H1 (cell line): ENCODE data around the gene TTC28. TPM values are rescaled to one million over a fixed set of nuclear protein-coding genes. Genes with fewer than 3 reads are reported as not detected.
A peak's percentile ranks its signal among the peaks of the same experiment; 100 is the strongest.

Experiments used
- CTCF ChIA-PET: fragments of 300-600 bp; sonication (Branson Sonifier 250); formaldehyde crosslinking; loops from one replicate; lab custom pipeline; 2021; ENCODE audit not compliant: partially characterized antibody; lab: Charles Lee
- POLR2A ChIA-PET: fragments of 300-600 bp; sonication (Branson Sonifier 250); formaldehyde crosslinking; loops from one replicate; lab custom pipeline; 2021; ENCODE audit warnings: inconsistent platforms; ENCODE audit not compliant: partially characterized antibody; lab: Charles Lee
- DNase-seq, 2 experiments: peaks; one replicate each; pipeline versions ENCODE4 v3.0.0 to v3.0.0-alpha.2; 2010 to 2022; ENCODE audit warnings: low spot score in 2 of 2, low read depth in 1 of 2, mixed read lengths in 1 of 2
- FAIRE-seq: peaks from 2 replicates; lab custom pipeline; 2011; peaks lifted over from hg19 to GRCh38; lab: Jason Lieb, UNC
- H2AFZ ChIP-seq: 2 replicates; pipeline ENCODE4 v1.8.1; 2012; ENCODE audit warnings: low read length, inconsistent platforms
- H2AK5ac ChIP-seq: 2 replicates; pipeline ENCODE4 v1.6.1; 2013; ENCODE audit warnings: low read depth, low read length
- H2BK120ac ChIP-seq: replicated peaks from 2 replicates; pipeline ENCODE3; 2013; ENCODE audit warnings: low read depth, low read length, inconsistent platforms
- H2BK12ac ChIP-seq: 2 replicates; pipeline ENCODE4 v1.6.1; 2013; ENCODE audit warnings: low read depth, low read length
- H2BK15ac ChIP-seq: 2 replicates; pipeline ENCODE4 v1.6.1; 2013; ENCODE audit warnings: low read length
- H2BK20ac ChIP-seq: 2 replicates; pipeline ENCODE4 v1.6.1; 2013; ENCODE audit warnings: low read length
- H2BK5ac ChIP-seq: 2 replicates; pipeline ENCODE4 v1.6.1; 2013; ENCODE audit warnings: low read depth, low read length
- H3K14ac ChIP-seq: 2 replicates; pipeline ENCODE4 v1.6.1; 2013; ENCODE audit warnings: inconsistent platforms; ENCODE audit not compliant: insufficient read length
- H3K18ac ChIP-seq: 2 replicates; pipeline ENCODE4 v1.6.1; 2013; ENCODE audit warnings: low read length; ENCODE audit errors: extremely low read depth
- H3K23ac ChIP-seq: 2 replicates; pipeline ENCODE4 v1.6.1; 2013; ENCODE audit warnings: inconsistent platforms; ENCODE audit not compliant: insufficient read length
- H3K23me2 ChIP-seq: 2 replicates; pipeline ENCODE4 v1.6.1; 2013; ENCODE audit warnings: low read depth, low read length
- H3K27ac ChIP-seq: 2 replicates; pipeline ENCODE4 v1.6.1; 2011; ENCODE audit warnings: low read depth, low read length, inconsistent platforms
- H3K27me3 ChIP-seq, 4 experiments: replicated peaks in 1 of 4; 1 replicate in 1 of 4; 2 replicates in 3 of 4; pipeline versions ENCODE4 v1.6.1 to v1.8.1; 2011 to 2013; ENCODE audit warnings: low read length in 3 of 4, mild to moderate bottlenecking in 3 of 4, inconsistent platforms in 2 of 4, mixed read lengths in 2 of 4, moderate library complexity in 1 of 4; ENCODE audit not compliant: control insufficient read depth in 3 of 4, insufficient read depth in 3 of 4; ENCODE audit errors: extremely low read depth in 1 of 4
- H3K36me3 ChIP-seq, 4 experiments: 2 replicates each; pipeline versions ENCODE4 v1.6.1 to v1.8.1; 2011 to 2013; ENCODE audit warnings: mild to moderate bottlenecking in 4 of 4, low read length in 3 of 4, moderate library complexity in 2 of 4, control low read depth in 1 of 4, inconsistent platforms in 1 of 4; ENCODE audit not compliant: insufficient read depth in 4 of 4, control insufficient read depth in 2 of 4
- H3K4ac ChIP-seq: replicated peaks from 2 replicates; pipeline ENCODE3; 2013; ENCODE audit warnings: low read length, low read depth, mixed read lengths, inconsistent platforms; ENCODE audit not compliant: insufficient read length
- H3K4me1 ChIP-seq, 4 experiments: replicated peaks in 1 of 4; 1 replicate in 1 of 4; 2 replicates in 3 of 4; pipeline versions ENCODE4 v1.6.1 to v1.8.1; 2011 to 2013; ENCODE audit warnings: low read length in 3 of 4, inconsistent platforms in 2 of 4, mixed read lengths in 1 of 4; ENCODE audit not compliant: insufficient read depth in 4 of 4, control insufficient read depth in 3 of 4
- H3K4me2 ChIP-seq, 2 experiments: 2 replicates each; pipeline versions ENCODE4 v1.6.1 to v1.8.1; 2011 to 2013; ENCODE audit warnings: low read depth in 2 of 2, low read length in 2 of 2, control low read depth in 1 of 2, inconsistent platforms in 1 of 2, mild to moderate bottlenecking in 1 of 2; ENCODE audit not compliant: insufficient read depth in 1 of 2
- H3K4me3 ChIP-seq, 4 experiments: fragments of 200-600, 300-600 bp in 1 of 4; sonication (generic), shearing (Covaris generic), sonication (Bioruptor Twin) in 1 of 4; 2 replicates each; pipeline versions ENCODE4 v1.5.1 to v1.8.1; 2011 to 2016; ENCODE audit warnings: low read length in 4 of 4, low read depth in 3 of 4, control low read depth in 2 of 4, inconsistent platforms in 2 of 4, mild to moderate bottlenecking in 2 of 4, mixed read lengths in 1 of 4, moderate library complexity in 1 of 4; ENCODE audit not compliant: insufficient read depth in 2 of 4; ENCODE audit errors: extremely low read depth in 1 of 4
- H3K56ac ChIP-seq: replicated peaks from 2 replicates; pipeline ENCODE3; 2013; ENCODE audit warnings: low read depth, mild to moderate bottlenecking, mixed read lengths, low read length, inconsistent platforms; ENCODE audit not compliant: insufficient read length
- H3K79me1 ChIP-seq: 2 replicates; pipeline ENCODE4 v1.6.1; 2013; ENCODE audit warnings: low read depth, low read length, control low read depth
- H3K79me2 ChIP-seq, 2 experiments: 2 replicates each; pipeline versions ENCODE4 v1.6.1 to v1.8.1; 2012 to 2013; ENCODE audit warnings: low read length in 2 of 2, mild to moderate bottlenecking in 2 of 2, inconsistent platforms in 1 of 2; ENCODE audit not compliant: insufficient read depth in 2 of 2, control insufficient read depth in 1 of 2
- H3K9ac ChIP-seq, 4 experiments: replicated peaks in 1 of 4; 1 replicate in 1 of 4; 2 replicates in 3 of 4; pipeline versions ENCODE4 v1.6.1 to v1.8.1; 2011 to 2013; ENCODE audit warnings: low read depth in 3 of 4, low read length in 3 of 4, control low read depth in 2 of 4, mild to moderate bottlenecking in 2 of 4, moderate library complexity in 2 of 4, inconsistent platforms in 1 of 4; ENCODE audit errors: extremely low read depth in 1 of 4
- H3K9me3 ChIP-seq, 2 experiments: 2 replicates each; pipeline versions ENCODE4 v1.6.1 to v1.8.1; 2012 to 2013; ENCODE audit warnings: mild to moderate bottlenecking in 2 of 2, moderate library complexity in 2 of 2, control low read depth in 1 of 2, inconsistent platforms in 1 of 2, low read depth in 1 of 2, low read length in 1 of 2, mixed read lengths in 1 of 2; ENCODE audit not compliant: insufficient read depth in 2 of 2
- H4K20me1 ChIP-seq, 2 experiments: replicated peaks in 1 of 2; 2 replicates each; pipeline versions ENCODE3 to v1.8.1; 2011 to 2013; ENCODE audit warnings: inconsistent platforms in 2 of 2, low read length in 2 of 2, mild to moderate bottlenecking in 1 of 2; ENCODE audit not compliant: insufficient read depth in 2 of 2, control insufficient read depth in 1 of 2
- H4K5ac ChIP-seq: 2 replicates; pipeline ENCODE4 v1.6.1; 2013; ENCODE audit warnings: low read length, low read depth, mixed read lengths, inconsistent platforms; ENCODE audit not compliant: insufficient read length
- H4K8ac ChIP-seq: 2 replicates; pipeline ENCODE4 v1.8.0; 2013; ENCODE audit warnings: mild to moderate bottlenecking, moderate library complexity, low read length, inconsistent platforms; ENCODE audit not compliant: insufficient read depth; ENCODE audit errors: extremely low read depth
- H4K91ac ChIP-seq: replicated peaks from 2 replicates; pipeline ENCODE3; 2013; ENCODE audit warnings: low read length, mixed read lengths, inconsistent platforms; ENCODE audit not compliant: insufficient read length
- BACH1 ChIP-seq: IDR thresholded peaks from 2 replicates; pipeline ENCODE4 v1.6.1; 2012; ENCODE audit warnings: low read length, improper control_type of control experiment
- JUND ChIP-seq: IDR thresholded peaks from 2 replicates; pipeline ENCODE4 v1.6.1; 2011; ENCODE audit warnings: mild to moderate bottlenecking, improper control_type of control experiment, low read length
- NRF1 ChIP-seq: IDR thresholded peaks from 2 replicates; pipeline ENCODE4 v1.6.1; 2011; ENCODE audit warnings: mild to moderate bottlenecking, low read depth, low read length, improper control_type of control experiment
- PHF8 ChIP-seq: fragments of 200-600 bp; sonication (generic); conservative IDR thresholded peaks from 2 replicates; pipeline ENCODE4 v1.7.1; 2012; ENCODE audit warnings: low read depth, mild to moderate bottlenecking, inconsistent platforms, low read length, moderate library complexity
- SRF ChIP-seq: IDR thresholded peaks from 2 replicates; pipeline ENCODE4 v1.6.1; 2011; ENCODE audit warnings: mild to moderate bottlenecking, low read depth, low read length, moderate library complexity
- TCF12 ChIP-seq: IDR thresholded peaks from 2 replicates; pipeline ENCODE4 v1.6.1; 2011; ENCODE audit warnings: low read depth, mild to moderate bottlenecking, low read length
- WGBS, 2 experiments: shearing (Covaris generic) in 1 of 2; methylation state at CpG; one replicate each; pipeline versions ENCODE4 v1.1.6 to v1.1.7; 2013 to 2015; ENCODE audit warnings: low lambda C conversion rate in 2 of 2, mixed read lengths in 2 of 2, inconsistent platforms in 1 of 2, low coverage in 1 of 2, missing lambda C conversion rate in 1 of 2; ENCODE audit not compliant: insufficient replicate concordance in 2 of 2, insufficient coverage in 1 of 2, insufficient read length in 1 of 2; ENCODE audit errors: extremely low coverage in 1 of 2, missing lambda C conversion rate in 1 of 2; 5-methylcytosine and 5-hydroxymethylcytosine counted together
- polyA plus RNA-seq, 7 experiments: library from polyadenylated mRNA; depleted of rRNA in 3 of 7; stranded (reverse) in 5 of 7; unstranded in 2 of 7; fragments of >200 nt in 5 of 7; fragments of 200-250 nt in 2 of 7; gene quantifications; 1 replicate in 5 of 7; 2 replicates in 1 of 7; 4 replicates in 1 of 7; pipeline versions ENCODE4 v1.2.1 to v1.2.3, GENCODE V29; 2011 to 2013; ENCODE audit warnings: missing spikeins in 2 of 7, mixed read lengths in 2 of 7
- total RNA-seq: library from RNA; stranded (reverse); fragmentation: NEBNext Ultra II Directional; extraction: Animal tissue kit (Norgen Biotek cat#: 25700); gene quantifications from 2 replicates; pipeline ENCODE4 v1.2.1, GENCODE V29; 2021

The TTC28 gene
- total and polyA plus RNA-seq, 2 of the 8 experiments (the other 6 are each of a cell fraction or from before 2014, with no cell fraction given) = 2.6 to 12.6 TPM

- no peak for DNase-seq
- H3K27me3 ChIP-seq = no peaks in the 10 kb centered on the region
- no peak overlapping the region for H3K4me3 ChIP-seq
- no peak overlapping the region for H4K5ac ChIP-seq
- FAIRE-seq = no peak
- no peak overlapping the region for H2BK12ac ChIP-seq
- peaks cover 0 to 5% (median 0%) of the 10 kb centered on the region in 4 experiments; a peak in 3 of 7 replicates for H3K4me1 ChIP-seq
- CTCF ChIA-PET = interaction anchor here (0.7 to 1.2 kb wide), 4 partner anchors 26 to 549 kb away, joined by 3 read pairs; no protein-coding TSS in a partner anchor
- H3K27ac ChIP-seq = no peak overlapping the region
- no peaks in the 10 kb centered on the region for H3K36me3 ChIP-seq
- no peak overlapping the region for H3K23ac ChIP-seq
- no peak overlapping the region for H2BK15ac ChIP-seq
- POLR2A ChIA-PET = no interaction called here
- no peak overlapping the region for H2AK5ac ChIP-seq
- H3K4ac ChIP-seq = no peak overlapping the region
- no peak overlapping the region for H2BK120ac ChIP-seq
- 90% methylated on average over 7 of the region's 7 CpGs; no CpG with 5 or more reads in 1 of the 2 experiments for WGBS, 2 experiments
- no peaks in the 10 kb centered on the region for H3K23me2 ChIP-seq
- no peaks in the 10 kb centered on the region for H3K9me3 ChIP-seq
- no peak overlapping the region for H3K56ac ChIP-seq
- no peak overlapping the region for H3K9ac ChIP-seq
- H3K79me1 ChIP-seq = no peaks in the 10 kb centered on the region
- H4K91ac ChIP-seq = no peak overlapping the region
- no peak overlapping the region for H3K14ac ChIP-seq
- TF ChIP-seq SRF (no peak), JUND (no peak), PHF8 (no peak), TCF12 (no peak), BACH1 (no peak), NRF1 (no peak)
- no peak overlapping the region for H2AFZ ChIP-seq
- H3K79me2 ChIP-seq = no peaks in the 10 kb centered on the region
- H2BK20ac ChIP-seq = no peak overlapping the region
- H3K18ac ChIP-seq = no peak overlapping the region
- peaks cover 0 to 1% of the 10 kb centered on the region in 2 experiments for H4K20me1 ChIP-seq
- peak overlapping the region; percentile 12; the same call in 1 of the 2 replicates for H4K8ac ChIP-seq
- no peak overlapping the region for H2BK5ac ChIP-seq
- no peak overlapping the region for H3K4me2 ChIP-seq
Measured at GRCh38 chr22:28025333-28025732, 654.3 kb downstream of the TTC28 start.
